Measurements from ENCODE around the gene FRRS1L.

FRRS1L gene

GRCh38 chr9:109206670-109207069, 39.6 kb upstream of the FRRS1L start:
- TF ChIP-seq ISL1 (CRISPR knock-in tag; IDR thresholded peaks at IDR 0.05) (no peak), POU6F1 (CRISPR knock-in tag; IDR thresholded peaks at IDR 0.05; ENCODE audit: borderline replicate concordance, low read depth) (no peak), ZFP30 (CRISPR knock-in tag; IDR thresholded peaks at IDR 0.05) (no peak), ARNTL (CRISPR knock-in tag; IDR thresholded peaks at IDR 0.05; ENCODE audit: borderline replicate concordance, low read depth) (no peak), ZFP3 (CRISPR knock-in tag; IDR thresholded peaks at IDR 0.05) (no peak), GLIS3 (CRISPR knock-in tag; IDR thresholded peaks at IDR 0.05) (no peak), ZNF70 (CRISPR knock-in tag; IDR thresholded peaks at IDR 0.05) (no peak), TOX (CRISPR knock-in tag; IDR thresholded peaks at IDR 0.05; ENCODE audit: borderline replicate concordance) (no peak), ZC3H10 (CRISPR knock-in tag; IDR thresholded peaks at IDR 0.05) (no peak), TCF4 (CRISPR knock-in tag; IDR thresholded peaks at IDR 0.05; ENCODE audit: borderline replicate concordance) (no peak), CREB5 (CRISPR knock-in tag; IDR thresholded peaks at IDR 0.05; ENCODE audit: low read depth) (no peak), BACH2 (CRISPR knock-in tag; IDR thresholded peaks at IDR 0.05; ENCODE audit: borderline replicate concordance) (no peak)
- ATAC-seq = no peak

GRCh38 chr9:109205526-109205925, 38.5 kb upstream of the FRRS1L start:
- no peak for TF ChIP-seq SNAI2 (CRISPR knock-in tag; IDR thresholded peaks at IDR 0.05)
- no peak for TF ChIP-seq CSDC2 (CRISPR knock-in tag; IDR thresholded peaks at IDR 0.05)
- TF ChIP-seq GLIS3 (CRISPR knock-in tag; IDR thresholded peaks at IDR 0.05) = no peak
- TF ChIP-seq POU6F1 (CRISPR knock-in tag; IDR thresholded peaks at IDR 0.05; ENCODE audit: borderline replicate concordance, low read depth) = no peak
- TF ChIP-seq ZFP3 (CRISPR knock-in tag; IDR thresholded peaks at IDR 0.05) = no peak
- TF ChIP-seq TSHZ2 (CRISPR knock-in tag; IDR thresholded peaks at IDR 0.05) = no peak
- no peak for TF ChIP-seq ZNF8 (CRISPR knock-in tag; IDR thresholded peaks at IDR 0.05)
- TF ChIP-seq TCF4 (CRISPR knock-in tag; IDR thresholded peaks at IDR 0.05; ENCODE audit: borderline replicate concordance) = no peak
- TF ChIP-seq PATZ1 (CRISPR knock-in tag; IDR thresholded peaks at IDR 0.05; ENCODE audit: borderline replicate concordance) = no peak
- no peak for TF ChIP-seq CREB5 (CRISPR knock-in tag; IDR thresholded peaks at IDR 0.05; ENCODE audit: low read depth)
- no peak for TF ChIP-seq ZFP30 (CRISPR knock-in tag; IDR thresholded peaks at IDR 0.05)
- TF ChIP-seq CSRNP3 (CRISPR knock-in tag; IDR thresholded peaks at IDR 0.05) = no peak
- TF ChIP-seq OSR1 (CRISPR knock-in tag; IDR thresholded peaks at IDR 0.05) = no peak
- no peak for TF ChIP-seq TOX (CRISPR knock-in tag; IDR thresholded peaks at IDR 0.05; ENCODE audit: borderline replicate concordance)
- no peak for TF ChIP-seq ZNF70 (CRISPR knock-in tag; IDR thresholded peaks at IDR 0.05)
- no peak for ATAC-seq

Measured in SK-N-SH treated with all-trans-retinoic acid at 6 μM for 48 hours (cell line).